HG03378 (cell line): ENCODE data around the gene MRRF.

Experiments used
- ATAC-seq: cut with Tn5 transposase; IDR thresholded peaks from one replicate; pipeline ENCODE4 v1.9.1; 2021; ENCODE audit warnings: mild to moderate bottlenecking, moderate library complexity; ENCODE audit not compliant: unreplicated experiment

MRRF gene

GRCh38 chr9:122377241-122378164 lies 112.8 kb downstream of the MRRF start:
- no peak for ATAC-seq

GRCh38 chr9:122378236-122378635 lies 113.6 kb downstream of the MRRF start:
- no peak for ATAC-seq

- ATAC-seq = no peak
These were observed 114.7 kb downstream of the MRRF start for GRCh38 chr9:122379340-122379739.

- ATAC-seq = no peak
These were observed 115.6 kb downstream of the MRRF start for GRCh38 chr9:122380293-122380692.
